ENCODE results near the gene FAM149A. TPM values are rescaled to one million over a fixed set of nuclear protein-coding genes. Genes with fewer than 3 reads are reported as not detected.
A peak's percentile ranks its signal among the peaks of the same experiment; 100 is the strongest.

FAM149A gene
- total RNA-seq, 1 experiment from 2014 or later, result 8.9 TPM

GRCh38 chr4:186191200-186192065 lies 86.9 kb downstream of the FAM149A start, which contains the start of gene CYP4V2:
CYP4V2 (plus strand) TSS chr4:186191567; CDS start chr4:186191824, 257 bp downstream.
- peak within 1 kb of the TSS; percentile 76 for H3K4me2 ChIP-seq (ENCODE audit: low read length)
- H3K9me3 ChIP-seq (ENCODE audit: control insufficient read depth in 1 of 2, insufficient read depth in 1 of 2, low read depth in 1 of 2, low read length in 2 of 2), result no peaks in the 10 kb centered on the region
- no TSS peak for BruUV-seq (replicated peaks)
- peaks cover 7% of the 10 kb centered on the region for H3K79me2 ChIP-seq (ENCODE audit: insufficient read depth, low read length)
- DNase-seq (ENCODE audit: low read depth, low spot score), result peak; percentile 51
- no peak for TF ChIP-seq EGR1 (IDR thresholded peaks at IDR 0.05; ENCODE audit: low read depth)
- peak; percentile 48 for TF ChIP-seq ELF1 (IDR thresholded peaks at IDR 0.05; ENCODE audit: borderline replicate concordance, low read depth)
- TF ChIP-seq JUND (IDR thresholded peaks at IDR 0.05), result no peak
- TF ChIP-seq, protein P1, sequence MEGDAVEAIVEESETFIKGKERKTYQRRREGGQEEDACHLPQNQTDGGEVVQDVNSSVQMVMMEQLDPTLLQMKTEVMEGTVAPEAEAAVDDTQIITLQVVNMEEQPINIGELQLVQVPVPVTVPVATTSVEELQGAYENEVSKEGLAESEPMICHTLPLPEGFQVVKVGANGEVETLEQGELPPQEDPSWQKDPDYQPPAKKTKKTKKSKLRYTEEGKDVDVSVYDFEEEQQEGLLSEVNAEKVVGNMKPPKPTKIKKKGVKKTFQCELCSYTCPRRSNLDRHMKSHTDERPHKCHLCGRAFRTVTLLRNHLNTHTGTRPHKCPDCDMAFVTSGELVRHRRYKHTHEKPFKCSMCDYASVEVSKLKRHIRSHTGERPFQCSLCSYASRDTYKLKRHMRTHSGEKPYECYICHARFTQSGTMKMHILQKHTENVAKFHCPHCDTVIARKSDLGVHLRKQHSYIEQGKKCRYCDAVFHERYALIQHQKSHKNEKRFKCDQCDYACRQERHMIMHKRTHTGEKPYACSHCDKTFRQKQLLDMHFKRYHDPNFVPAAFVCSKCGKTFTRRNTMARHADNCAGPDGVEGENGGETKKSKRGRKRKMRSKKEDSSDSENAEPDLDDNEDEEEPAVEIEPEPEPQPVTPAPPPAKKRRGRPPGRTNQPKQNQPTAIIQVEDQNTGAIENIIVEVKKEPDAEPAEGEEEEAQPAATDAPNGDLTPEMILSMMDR (IDR thresholded peaks at IDR 0.05 in 2 of 3, conservative IDR thresholded peaks at IDR 0.05 in 1 of 3; ENCODE audit: borderline replicate concordance in 1 of 3, insufficient read depth in 1 of 3, low read depth in 2 of 3, low read length in 2 of 3), result peak in 1 of 3 experiments; percentile 24; a peak in 1 of 6 replicates
- peak; percentile 53 for TF ChIP-seq POLR2A (IDR thresholded peaks at IDR 0.05; ENCODE audit: borderline replicate concordance, extremely low read depth, insufficient read depth, insufficient read length)
- TF ChIP-seq ZFX (IDR thresholded peaks at IDR 0.05), result peak; percentile 97
- TF ChIP-seq POLR2AphosphoS5 (IDR thresholded peaks at IDR 0.05; ENCODE audit: low read depth, low read length), result peak; percentile 62
- TF ChIP-seq YY1 (IDR thresholded peaks at IDR 0.05; ENCODE audit: extremely low read depth, insufficient replicate concordance, low read depth, low read length), result peak; percentile 27
- TF ChIP-seq, protein P2, sequence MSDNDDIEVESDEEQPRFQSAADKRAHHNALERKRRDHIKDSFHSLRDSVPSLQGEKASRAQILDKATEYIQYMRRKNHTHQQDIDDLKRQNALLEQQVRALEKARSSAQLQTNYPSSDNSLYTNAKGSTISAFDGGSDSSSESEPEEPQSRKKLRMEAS (IDR thresholded peaks at IDR 0.05), result peak; percentile 76
- no peak for TF ChIP-seq ZBTB33 (IDR thresholded peaks at IDR 0.05; ENCODE audit: extremely low read depth, insufficient replicate concordance, low read length)
- peak within 1 kb of the TSS; percentile 81 for H3K9ac ChIP-seq (ENCODE audit: low read length)
- no peaks in the 10 kb centered on the region for H3K36me3 ChIP-seq (ENCODE audit: control insufficient read depth in 1 of 2, insufficient read depth in 2 of 2, low read length in 2 of 2)
- peak within 1 kb of the TSS; percentile 86 for H2AFZ ChIP-seq (ENCODE audit: low read depth, low read length, poor library complexity, severe bottlenecking)
- RAD21 ChIA-PET (ENCODE audit: low non-redundant PET in 1 of 2, low total read pairs in 2 of 2, uncharacterized antibody in 2 of 2, unreplicated experiment in 2 of 2), result no interaction called here
- H3K9me2 ChIP-seq (ENCODE audit: insufficient read depth), result no peaks in the 10 kb centered on the region
- H3K4me1 ChIP-seq (ENCODE audit: control insufficient read depth in 1 of 2, insufficient read depth in 2 of 2, low read length in 2 of 2), result peaks cover 7 to 14% of the 10 kb centered on the region in 2 experiments; a peak in 3 of 4 replicates
- ATAC-seq, result peak; percentile 80
- peak within 1 kb of the TSS; percentile 74 to 82 for H3K4me3 ChIP-seq (replicated peaks in 1 of 2; ENCODE audit: low read depth in 1 of 2, low read length in 2 of 2)
- peak within 1 kb of the TSS; percentile 95 for H3K27ac ChIP-seq (ENCODE audit: low read depth, low read length)
- CTCF ChIA-PET, result interaction anchor here (1.8 kb wide), 1 partner anchor 10 kb away, joined by 7 read pairs; no protein-coding TSS in a partner anchor
- H4K20me1 ChIP-seq (ENCODE audit: insufficient read depth), result no peaks in the 10 kb centered on the region
- intact Hi-C loops (cut with micrococcal nuclease), result no loop called here
- POLR2A ChIA-PET, result interaction anchor here (1.4 kb wide), 1 partner anchor 10 kb away, joined by 3 read pairs; no protein-coding TSS in a partner anchor
- no peaks in the 10 kb centered on the region for H3K27me3 ChIP-seq (ENCODE audit: insufficient read depth, low read length)

All from HCT116 (cell line).